GM10266 (cell line): ENCODE measurements around the gene CYTH2.

Experiments used
- DNase-seq: peaks from one replicate; pipeline ENCODE4 v3.0.0; 2012; ENCODE audit errors: extremely low spot score
- TF ChIP-seq, protein P1 (sequence below): IDR thresholded peaks from 2 replicates; pipeline ENCODE4 v1.5.1; 2012; ENCODE audit warnings: mild to moderate bottlenecking, low read depth; ENCODE audit not compliant: control insufficient read depth, insufficient read depth; ENCODE audit errors: missing control alignments

The CYTH2 gene

DNA sequence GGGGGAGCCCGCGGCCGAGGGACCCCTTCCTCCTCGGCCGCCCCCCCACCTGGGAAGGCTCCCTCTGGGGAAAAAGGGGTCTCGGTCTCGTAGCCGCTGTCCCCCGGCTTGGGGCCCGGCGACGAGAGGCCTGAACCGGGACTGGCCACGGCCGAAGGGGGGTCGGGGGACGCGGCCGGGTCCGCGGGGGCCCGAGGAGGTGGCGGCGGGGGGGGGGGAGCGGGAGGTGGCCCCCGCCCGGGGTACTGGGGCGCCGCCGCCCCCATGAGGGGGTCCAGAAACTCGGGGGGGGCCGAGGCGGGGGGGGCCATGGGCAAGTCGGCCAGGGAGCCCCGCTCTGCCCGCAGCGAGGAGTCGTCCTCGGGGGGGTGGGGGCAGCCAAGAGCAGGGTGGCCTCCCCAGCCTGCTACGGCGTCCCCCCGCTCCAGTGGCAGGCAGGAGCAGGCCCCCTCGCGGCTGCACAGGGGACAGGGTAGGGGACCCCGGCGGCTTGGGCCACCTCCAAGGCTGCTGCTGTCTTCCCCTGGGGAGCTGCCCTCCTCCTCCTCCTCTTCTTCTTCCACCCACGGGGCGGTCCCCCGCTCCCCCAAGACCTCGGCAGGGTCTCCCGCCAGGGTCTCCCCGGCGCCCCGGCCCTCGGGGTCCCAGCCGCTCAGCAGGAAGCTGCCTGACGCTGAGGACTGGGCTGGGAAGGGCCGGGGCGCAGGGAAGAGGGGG, 29.6 kb downstream of the CYTH2 start:
- TF ChIP-seq, protein P1, sequence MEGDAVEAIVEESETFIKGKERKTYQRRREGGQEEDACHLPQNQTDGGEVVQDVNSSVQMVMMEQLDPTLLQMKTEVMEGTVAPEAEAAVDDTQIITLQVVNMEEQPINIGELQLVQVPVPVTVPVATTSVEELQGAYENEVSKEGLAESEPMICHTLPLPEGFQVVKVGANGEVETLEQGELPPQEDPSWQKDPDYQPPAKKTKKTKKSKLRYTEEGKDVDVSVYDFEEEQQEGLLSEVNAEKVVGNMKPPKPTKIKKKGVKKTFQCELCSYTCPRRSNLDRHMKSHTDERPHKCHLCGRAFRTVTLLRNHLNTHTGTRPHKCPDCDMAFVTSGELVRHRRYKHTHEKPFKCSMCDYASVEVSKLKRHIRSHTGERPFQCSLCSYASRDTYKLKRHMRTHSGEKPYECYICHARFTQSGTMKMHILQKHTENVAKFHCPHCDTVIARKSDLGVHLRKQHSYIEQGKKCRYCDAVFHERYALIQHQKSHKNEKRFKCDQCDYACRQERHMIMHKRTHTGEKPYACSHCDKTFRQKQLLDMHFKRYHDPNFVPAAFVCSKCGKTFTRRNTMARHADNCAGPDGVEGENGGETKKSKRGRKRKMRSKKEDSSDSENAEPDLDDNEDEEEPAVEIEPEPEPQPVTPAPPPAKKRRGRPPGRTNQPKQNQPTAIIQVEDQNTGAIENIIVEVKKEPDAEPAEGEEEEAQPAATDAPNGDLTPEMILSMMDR, result no peak
- DNase-seq, result no peak

DNA sequence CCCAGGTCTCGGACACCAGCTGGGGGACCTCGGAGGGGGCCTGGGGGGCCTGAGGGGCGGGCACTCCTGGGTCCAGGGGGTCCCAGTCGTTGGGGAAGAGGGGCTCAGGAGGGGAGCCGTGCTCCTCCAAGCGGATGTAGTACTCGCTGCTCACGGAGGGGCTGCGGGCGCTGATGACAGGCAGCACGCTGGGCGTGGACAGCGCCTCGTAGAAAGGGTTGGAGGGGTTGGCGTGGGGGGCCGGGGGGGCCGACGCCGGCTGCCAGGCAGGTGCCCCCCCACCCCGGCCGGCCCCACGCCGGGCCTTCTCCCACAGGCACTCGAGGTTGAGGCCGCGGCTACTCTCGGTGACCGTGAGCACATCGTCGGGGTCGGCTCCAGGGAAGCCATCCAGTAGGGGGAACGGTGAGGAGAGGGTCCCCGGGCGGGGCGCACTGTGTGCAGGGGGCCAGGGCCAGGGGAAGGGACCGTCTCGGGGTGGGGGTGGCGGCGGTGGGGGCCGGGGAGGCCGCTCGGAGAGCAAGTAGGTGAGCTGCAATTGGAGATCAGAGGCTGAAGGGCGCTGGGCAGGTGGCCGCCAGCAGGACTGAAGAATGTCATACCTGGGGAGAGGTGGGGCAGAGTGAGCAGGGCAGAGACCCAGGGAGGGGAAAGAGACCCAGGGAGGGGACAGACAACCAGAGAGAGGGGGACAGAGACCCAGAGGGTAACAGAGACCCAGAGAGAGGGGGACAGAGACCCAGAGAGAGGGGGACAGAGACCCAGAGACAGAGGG, 30.3 kb downstream of the CYTH2 start:
- DNase-seq, result no peak
- TF ChIP-seq, protein P1, result no peak

DNA sequence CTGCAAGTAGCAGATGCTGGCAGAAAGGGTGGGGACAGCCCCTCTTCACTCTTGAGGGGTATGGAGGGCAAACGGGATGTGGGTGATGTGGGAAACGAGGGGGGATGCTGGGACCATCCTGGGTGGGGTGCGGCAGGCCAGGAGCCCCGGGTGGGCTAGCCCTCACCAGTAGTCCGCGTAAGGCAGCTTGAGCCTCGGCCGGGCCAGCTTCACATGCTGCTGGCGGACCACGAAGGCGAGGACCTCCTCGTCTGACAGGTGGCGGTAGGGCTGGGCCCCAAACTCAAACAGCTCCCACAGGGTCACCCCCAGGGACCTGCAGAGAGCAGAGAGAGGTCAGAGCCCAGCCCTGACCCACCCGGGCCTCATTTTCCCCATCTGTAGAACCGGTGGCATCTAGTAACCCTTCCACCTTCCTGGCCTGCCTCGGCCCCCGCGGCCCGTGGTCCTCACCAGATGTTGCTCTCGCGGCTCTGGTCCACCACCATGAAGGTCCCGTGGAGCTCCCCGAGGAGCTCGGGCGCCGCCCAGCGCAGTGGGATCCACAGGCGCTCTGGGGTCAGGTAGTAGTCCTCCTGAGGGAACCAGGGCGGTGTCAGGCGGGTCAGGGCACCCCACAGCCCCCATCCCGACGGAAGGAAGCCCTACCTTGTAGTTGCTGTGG, 31.8 kb downstream of the CYTH2 start:
- TF ChIP-seq, protein P1, result no peak
- DNase-seq, result no peak

DNA sequence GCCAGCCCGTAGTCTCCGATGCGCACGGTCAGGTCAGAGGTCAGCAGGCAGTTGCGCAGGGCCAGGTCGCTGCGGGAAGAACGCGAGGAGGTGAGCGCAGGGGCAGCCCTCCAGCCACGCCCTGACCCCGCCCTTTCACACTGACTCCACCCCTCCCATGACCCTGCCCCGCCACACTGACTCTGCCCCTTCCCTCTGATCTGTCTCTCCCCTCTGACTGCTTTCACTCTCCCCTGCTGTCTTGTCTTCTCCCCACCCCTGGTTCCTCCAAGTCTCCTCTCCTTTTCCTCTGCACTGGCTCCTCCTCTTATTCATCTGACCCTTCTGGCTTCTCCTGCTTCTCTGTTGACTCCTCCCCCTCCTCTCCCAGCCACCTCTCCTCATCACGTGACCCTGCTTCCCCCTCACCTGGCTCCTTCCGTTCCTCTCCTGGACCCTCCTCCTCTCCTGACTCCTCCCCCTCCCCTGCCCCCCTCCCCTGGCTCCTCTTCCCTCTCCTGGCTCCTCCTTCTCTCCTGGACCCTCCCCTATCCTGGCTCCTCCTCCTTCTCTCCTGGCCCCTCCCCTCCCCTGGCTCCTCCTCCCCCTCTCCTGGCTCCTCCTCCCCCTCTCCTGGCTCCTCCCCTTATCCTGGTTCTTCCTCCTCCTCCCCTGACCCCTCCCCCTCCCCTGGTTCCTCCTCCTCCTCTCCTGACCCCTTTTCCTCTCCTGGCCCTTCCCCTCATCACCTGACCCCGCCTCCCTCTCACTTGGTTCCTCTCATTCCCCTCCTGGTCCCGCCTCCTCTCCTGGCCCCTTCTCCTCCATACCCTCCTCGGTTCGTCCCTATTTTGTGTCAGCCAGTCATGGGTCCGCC, 32.6 kb downstream of the CYTH2 start:
- DNase-seq, result peak; percentile 83
- TF ChIP-seq, protein P1, result no peak

DNA sequence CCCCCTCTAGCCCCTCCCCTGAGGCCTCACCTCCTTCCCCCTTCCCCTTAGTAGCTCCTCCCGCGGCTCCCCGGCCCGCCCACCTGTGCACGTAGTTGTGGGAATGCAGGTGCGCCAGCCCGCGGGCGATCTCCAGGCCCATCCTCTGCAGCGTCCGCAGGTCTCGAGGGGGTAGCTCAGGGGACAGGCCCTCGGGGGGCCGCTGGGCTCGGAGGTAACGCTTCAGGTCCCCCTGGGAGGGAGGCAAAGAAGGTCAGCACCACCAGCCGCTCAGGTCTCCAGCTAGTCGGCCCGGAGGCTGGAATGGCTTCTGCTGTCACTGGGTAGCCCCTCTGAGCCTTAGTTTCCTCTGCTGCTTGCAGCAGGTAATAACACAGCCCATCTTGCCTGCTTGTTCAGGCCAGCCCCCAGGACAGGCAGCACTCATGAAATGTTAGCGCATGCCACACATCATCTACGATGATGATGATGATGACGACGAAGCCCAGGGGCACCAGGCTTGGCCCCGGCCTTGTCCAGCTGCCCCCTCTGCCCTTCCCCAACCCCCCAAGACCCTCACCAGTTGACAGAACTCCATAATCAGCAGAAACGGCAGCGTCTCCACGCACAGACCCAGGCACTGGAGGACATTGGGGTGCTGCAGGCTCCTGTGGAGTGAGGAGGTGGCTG, 33.3 kb downstream of the CYTH2 start:
- no peak for DNase-seq
- TF ChIP-seq, protein P1, result no peak

DNA sequence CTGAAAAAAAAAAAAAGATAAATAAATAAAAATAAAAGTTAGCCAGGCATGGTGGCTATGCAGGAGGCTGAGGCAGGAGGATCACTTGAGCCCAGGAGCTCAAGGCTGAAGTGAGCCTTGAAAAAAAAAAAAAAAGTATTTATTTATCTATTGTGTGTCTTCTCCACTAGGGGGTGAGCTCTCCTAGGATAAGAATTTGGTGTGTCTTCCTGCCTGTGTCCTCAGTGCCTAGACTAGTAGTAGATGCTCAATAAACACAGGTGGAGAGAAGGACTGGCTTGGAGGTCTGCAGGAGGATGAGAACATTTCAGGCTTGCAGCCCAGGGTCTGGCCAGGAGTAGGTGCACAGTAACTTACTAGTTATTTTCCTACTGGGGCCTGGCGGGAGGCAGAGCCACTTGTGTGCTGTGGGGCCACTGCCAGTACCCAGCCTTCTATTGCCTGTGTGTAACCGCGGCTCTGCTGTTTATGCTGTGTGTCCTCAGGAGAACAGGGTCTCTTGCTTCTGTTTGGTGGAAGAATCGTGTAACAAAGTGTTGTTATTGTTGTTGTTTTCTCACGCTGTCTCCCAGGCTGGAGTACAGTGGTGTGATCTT, 37.1 kb downstream of the CYTH2 start:
- DNase-seq, result peak; percentile 73
- TF ChIP-seq, protein P1, result peak; percentile 54
